ENCODE results near the gene RBAK.

- no peak for TF ChIP-seq POLR2A (IDR thresholded peaks at IDR 0.05)
- no peak for TF ChIP-seq CTCF (IDR thresholded peaks at IDR 0.05)
Observed at GRCh38 chr7:5012985-5013384, 32.7 kb upstream of the RBAK start.
